Panc1 (cell line): ENCODE data around the gene ARR3. TPM values are rescaled to one million over a fixed set of nuclear protein-coding genes. Genes with fewer than 3 reads are reported as not detected.
A peak's percentile ranks its signal among the peaks of the same experiment; 100 is the strongest.

Experiments used
- ATAC-seq: fragments of 200-7000 bp; cut with Tn5 transposase; 2 replicates; pipeline ENCODE4 v1.9.1; 2020; ENCODE audit warnings: mild to moderate bottlenecking, moderate library complexity
- BruUV-seq: library from RNA; stranded (reverse); fragments of 400-500 nt; replicated peaks from 2 replicates; lab custom pipeline; 2021; lab: Mats Ljungman, UMichigan
- CTCF ChIA-PET: fragments of 300-600 bp; sonication (Branson Sonifier 250); formaldehyde crosslinking; loops from one replicate; lab custom pipeline; 2022; ENCODE audit warnings: antibody characterized with exemption; lab: Charles Lee
- POLR2A ChIA-PET: fragments of 300-600 bp; sonication (Branson Sonifier 250); formaldehyde crosslinking; loops from one replicate; lab custom pipeline; 2022; ENCODE audit warnings: antibody characterized with exemption; lab: Charles Lee
- DNase-seq: peaks from one replicate; pipeline ENCODE4 v3.0.0-alpha.2; 2010; ENCODE audit warnings: low read depth, low spot score
- H3K27ac ChIP-seq: 2 replicates; pipeline ENCODE4 v1.5.1; 2011; ENCODE audit warnings: mild to moderate bottlenecking, low read length, inconsistent platforms
- H3K27me3 ChIP-seq: fragments of 200-500 bp; sonication (Bioruptor generic); 2 replicates; pipeline ENCODE4 v1.6.0; 2014; ENCODE audit warnings: low read length, inconsistent platforms; ENCODE audit not compliant: control insufficient read depth, insufficient read depth
- H3K36me3 ChIP-seq: fragments of 200-500 bp; sonication (Bioruptor generic); 2 replicates; pipeline ENCODE4 v1.5.1; 2014; ENCODE audit warnings: inconsistent platforms, mild to moderate bottlenecking, low read length, moderate library complexity; ENCODE audit not compliant: control insufficient read depth, insufficient read depth
- H3K4me1 ChIP-seq: 2 replicates; pipeline ENCODE4 v1.5.1; 2011; ENCODE audit warnings: inconsistent platforms, mild to moderate bottlenecking, low read length, moderate library complexity; ENCODE audit not compliant: control insufficient read depth, insufficient read depth
- H3K4me3 ChIP-seq, 2 experiments: 2 replicates each; pipeline ENCODE4 v1.5.1; 2011 to 2012; ENCODE audit warnings: low read depth in 2 of 2, low read length in 2 of 2, mild to moderate bottlenecking in 2 of 2, inconsistent platforms in 1 of 2, moderate library complexity in 1 of 2
- H3K9me3 ChIP-seq: fragments of 200-500 bp; sonication (Bioruptor generic); 2 replicates; pipeline ENCODE4 v1.5.1; 2014; ENCODE audit warnings: low read depth, mild to moderate bottlenecking, inconsistent platforms, low read length, moderate library complexity; ENCODE audit not compliant: control insufficient read depth, insufficient read depth
- CTCF ChIP-seq: fragments of 450-650 bp; IDR thresholded peaks from 2 replicates; pipeline ENCODE4 v1.5.1; 2017; ENCODE audit warnings: mild to moderate bottlenecking
- POLR2AphosphoS5 ChIP-seq: IDR thresholded peaks from 2 replicates; pipeline ENCODE4 v1.6.1; 2012; ENCODE audit warnings: mild to moderate bottlenecking, low read depth, low read length, moderate library complexity
- SIN3A ChIP-seq: IDR thresholded peaks from 2 replicates; pipeline ENCODE4 v1.6.1; 2012; ENCODE audit warnings: low read depth, mild to moderate bottlenecking, low read length, moderate library complexity, borderline replicate concordance; ENCODE audit not compliant: insufficient read depth
- TCF7L2 ChIP-seq: IDR thresholded peaks from 2 replicates; pipeline ENCODE4 v1.6.1; 2011; ENCODE audit warnings: mild to moderate bottlenecking, low read depth, low read length, inconsistent platforms
- in situ Hi-C: cut with HindIII; loops from 2 replicates; pipeline ENCODE4 v1.10.0; 2016; ENCODE audit warnings: low sequenced_read_pairs, low pct_unique_long_range_greater_than_20kb
- intact Hi-C: fragments of 100-400 bp; cut with micrococcal nuclease; formaldehyde crosslinking; loops from one replicate; pipeline ENCODE4 v1.10.0; 2022; ENCODE audit not compliant: unreplicated experiment
- total RNA-seq: library from RNA; stranded (reverse); gene quantifications from one replicate; pipeline ENCODE4 v1.2.1, GENCODE V29; 2021; ENCODE audit not compliant: unreplicated experiment
- TF ChIP-seq, protein P1 (sequence below), 2 experiments: IDR thresholded peaks; 2 replicates each; pipeline ENCODE4 v1.6.1; 2011 to 2012; ENCODE audit warnings: low read depth in 2 of 2, control low read depth in 1 of 2, low read length in 1 of 2, mild to moderate bottlenecking in 1 of 2, moderate library complexity in 1 of 2; ENCODE audit not compliant: insufficient read depth in 1 of 2

Gene ARR3
- total RNA-seq, 1 experiment from 2014 or later = not detected

GRCh38 chrX:70280573-70280972, 12.4 kb downstream of the ARR3 start:
- intact Hi-C loops (no loop called here), in situ Hi-C loops (no loop called here)
- Histone ChIP-seq H3K9me3 (no peaks in the 10 kb centered on the region), H3K36me3 (no peaks in the 10 kb centered on the region), H3K4me1 (no peaks in the 10 kb centered on the region), H3K27me3 (no peaks in the 10 kb centered on the region), H3K4me3 (no peak overlapping the region), H3K27ac (no peak overlapping the region)
- DNase-seq (no peak), ATAC-seq (no peak)
- BruUV-seq = no TSS peak
- no peak for TF ChIP-seq TCF7L2
- TF ChIP-seq POLR2AphosphoS5 = no peak
- TF ChIP-seq SIN3A = no peak
- TF ChIP-seq CTCF = no peak
- TF ChIP-seq, protein P1, sequence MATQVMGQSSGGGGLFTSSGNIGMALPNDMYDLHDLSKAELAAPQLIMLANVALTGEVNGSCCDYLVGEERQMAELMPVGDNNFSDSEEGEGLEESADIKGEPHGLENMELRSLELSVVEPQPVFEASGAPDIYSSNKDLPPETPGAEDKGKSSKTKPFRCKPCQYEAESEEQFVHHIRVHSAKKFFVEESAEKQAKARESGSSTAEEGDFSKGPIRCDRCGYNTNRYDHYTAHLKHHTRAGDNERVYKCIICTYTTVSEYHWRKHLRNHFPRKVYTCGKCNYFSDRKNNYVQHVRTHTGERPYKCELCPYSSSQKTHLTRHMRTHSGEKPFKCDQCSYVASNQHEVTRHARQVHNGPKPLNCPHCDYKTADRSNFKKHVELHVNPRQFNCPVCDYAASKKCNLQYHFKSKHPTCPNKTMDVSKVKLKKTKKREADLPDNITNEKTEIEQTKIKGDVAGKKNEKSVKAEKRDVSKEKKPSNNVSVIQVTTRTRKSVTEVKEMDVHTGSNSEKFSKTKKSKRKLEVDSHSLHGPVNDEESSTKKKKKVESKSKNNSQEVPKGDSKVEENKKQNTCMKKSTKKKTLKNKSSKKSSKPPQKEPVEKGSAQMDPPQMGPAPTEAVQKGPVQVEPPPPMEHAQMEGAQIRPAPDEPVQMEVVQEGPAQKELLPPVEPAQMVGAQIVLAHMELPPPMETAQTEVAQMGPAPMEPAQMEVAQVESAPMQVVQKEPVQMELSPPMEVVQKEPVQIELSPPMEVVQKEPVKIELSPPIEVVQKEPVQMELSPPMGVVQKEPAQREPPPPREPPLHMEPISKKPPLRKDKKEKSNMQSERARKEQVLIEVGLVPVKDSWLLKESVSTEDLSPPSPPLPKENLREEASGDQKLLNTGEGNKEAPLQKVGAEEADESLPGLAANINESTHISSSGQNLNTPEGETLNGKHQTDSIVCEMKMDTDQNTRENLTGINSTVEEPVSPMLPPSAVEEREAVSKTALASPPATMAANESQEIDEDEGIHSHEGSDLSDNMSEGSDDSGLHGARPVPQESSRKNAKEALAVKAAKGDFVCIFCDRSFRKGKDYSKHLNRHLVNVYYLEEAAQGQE (IDR thresholded peaks at IDR 0.05; ENCODE audit: insufficient read depth in 1 of 2, low read depth in 2 of 2, low read length in 1 of 2) = peak; percentile 29 to 51; a peak in 1 of 4 replicates
- ChIA-PET CTCF (no interaction called here), POLR2A (no interaction called here)

DNA sequence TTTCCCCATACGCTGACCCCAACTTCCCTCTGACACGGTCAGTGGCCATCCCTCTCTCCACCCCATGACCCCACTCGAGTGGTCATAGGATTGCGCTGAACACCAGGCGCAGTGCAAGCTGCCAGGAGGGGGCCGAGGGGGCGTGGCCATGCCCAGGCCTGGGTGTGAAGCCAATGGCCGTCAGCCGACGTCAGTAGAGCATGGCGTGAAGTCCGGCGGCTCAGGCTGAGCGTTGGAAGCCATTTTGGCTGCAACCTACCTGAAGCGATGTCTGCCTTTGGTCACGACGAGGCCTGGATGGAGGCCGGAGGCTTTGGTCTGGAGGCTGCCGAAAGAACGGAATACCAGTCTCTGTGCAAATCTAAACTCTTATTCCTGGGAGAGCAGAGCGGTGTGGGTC, 13.8 kb downstream of the ARR3 start, which contains the start of gene RAB41:
TSS of gene RAB41 (plus strand) at position 222 of the 400 bp plus-strand sequence. CDS start at position 268, 46 bp downstream.
- in situ Hi-C loops = no loop called here
- no peaks in the 10 kb centered on the region for H3K4me1 ChIP-seq
- 0 out of 2 replicates have a peak, but pooled peaks cover under 1% of the 10 kb centered on the region for H3K36me3 ChIP-seq
- intact Hi-C loops = no loop called here
- ChIA-PET POLR2A (no interaction called here), CTCF (no interaction called here)
- no peak for TF ChIP-seq POLR2AphosphoS5
- TF ChIP-seq CTCF = no peak
- TF ChIP-seq, protein P1 (IDR thresholded peaks at IDR 0.05; ENCODE audit: insufficient read depth in 1 of 2, low read depth in 2 of 2, low read length in 1 of 2) = no peak
- TF ChIP-seq TCF7L2 = no peak
- no peak for TF ChIP-seq SIN3A
- no peaks in the 10 kb centered on the region for H3K27me3 ChIP-seq
- H3K27ac ChIP-seq = no peak within 1 kb of the TSS
- BruUV-seq = no TSS peak
- H3K9me3 ChIP-seq = no peaks in the 10 kb centered on the region
- DNase-seq (no peak), ATAC-seq (no peak)
- no peak within 1 kb of the TSS for H3K4me3 ChIP-seq
